Measurements from ENCODE around the gene TCEAL8. TPM values are rescaled to one million over a fixed set of nuclear protein-coding genes. Genes with fewer than 3 reads are reported as not detected.

The TCEAL8 gene
- total RNA-seq, 1 experiment from 2014 or later: 37.3 TPM

DNA sequence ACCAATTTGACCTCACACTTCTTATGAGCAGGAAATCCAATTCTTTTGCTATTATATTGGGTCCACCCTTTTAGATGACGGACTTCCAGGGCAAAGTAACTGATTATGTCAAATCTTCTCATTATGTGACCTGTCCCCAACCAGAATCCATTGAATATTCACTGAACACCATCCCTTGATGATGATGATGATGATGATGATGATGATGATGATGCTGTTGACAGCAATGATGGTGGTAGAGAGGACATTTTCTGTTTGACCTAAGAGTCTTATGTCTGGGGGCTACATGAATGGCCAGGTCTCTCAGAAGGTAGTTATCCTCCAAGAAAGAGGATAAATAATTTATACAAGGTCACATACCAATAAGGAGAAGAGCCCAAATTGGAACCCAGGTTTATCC, 5.2 kb downstream of the TCEAL8 start:
- intact Hi-C loops (cut with micrococcal nuclease): loop anchor here (5.0 kb wide), 2 partner anchors 38 to 298 kb away; no protein-coding TSS in a partner anchor
- DNase-seq (ENCODE audit: low read depth, low spot score): no peak

More for the DNA sequence above, 5.2 kb downstream of the TCEAL8 start:
- no peak overlapping the region for H2AFZ ChIP-seq (ENCODE audit: low read depth, low read length, poor library complexity, severe bottlenecking)
- no peaks in the 10 kb centered on the region for H3K36me3 ChIP-seq (ENCODE audit: control insufficient read depth in 1 of 2, insufficient read depth in 2 of 2, low read length in 2 of 2)
- no peak overlapping the region for H3K27ac ChIP-seq (ENCODE audit: low read depth, low read length)
- ChIA-PET CTCF (interaction anchor here (1.6 kb wide), 1 partner anchor 39 kb away, joined by 7 read pairs; no protein-coding TSS in a partner anchor), POLR2A (no interaction called here), RAD21 (ENCODE audit: low non-redundant PET in 1 of 2, low total read pairs in 2 of 2, uncharacterized antibody in 2 of 2, unreplicated experiment in 2 of 2) (no interaction called here)
- no peaks in the 10 kb centered on the region for H4K20me1 ChIP-seq (ENCODE audit: insufficient read depth)
- no peaks in the 10 kb centered on the region for H3K27me3 ChIP-seq (ENCODE audit: insufficient read depth, low read length)
- peaks cover 3 to 10% of the 10 kb centered on the region in 2 experiments; a peak in 1 of 4 replicates for H3K4me1 ChIP-seq (ENCODE audit: control insufficient read depth in 1 of 2, insufficient read depth in 2 of 2, low read length in 2 of 2)
- H3K4me2 ChIP-seq (ENCODE audit: low read length): no peak overlapping the region
- no peak overlapping the region for H3K9ac ChIP-seq (ENCODE audit: low read length)
- no peaks in the 10 kb centered on the region for H3K9me2 ChIP-seq (ENCODE audit: insufficient read depth)
- H3K4me3 ChIP-seq (replicated peaks in 1 of 2; ENCODE audit: low read depth in 1 of 2, low read length in 2 of 2): no peak overlapping the region
- no peak for ATAC-seq
- no TSS peak for BruUV-seq (replicated peaks)
- H3K79me2 ChIP-seq (ENCODE audit: insufficient read depth, low read length): peaks cover 18% of the 10 kb centered on the region
- no peaks in the 10 kb centered on the region for H3K9me3 ChIP-seq (ENCODE audit: control insufficient read depth in 1 of 2, insufficient read depth in 1 of 2, low read depth in 1 of 2, low read length in 2 of 2)
- TF ChIP-seq REST (IDR thresholded peaks at IDR 0.05; ENCODE audit: low read depth) (no peak), CEBPB (IDR thresholded peaks at IDR 0.05; ENCODE audit: low read depth) (no peak), EZH2phosphoT487 (IDR thresholded peaks at IDR 0.05; ENCODE audit: borderline replicate concordance) (no peak), ZFX (IDR thresholded peaks at IDR 0.05) (no peak), TCF7L2 (IDR thresholded peaks at IDR 0.05; ENCODE audit: borderline replicate concordance, extremely low read depth, insufficient read depth, insufficient read length) (no peak), EZH2 (IDR thresholded peaks at IDR 0.05) (no peak), ATF3 (IDR thresholded peaks at IDR 0.05) (no peak), SP1 (IDR thresholded peaks at IDR 0.05; ENCODE audit: low read depth) (no peak), YY1 (IDR thresholded peaks at IDR 0.05; ENCODE audit: extremely low read depth, insufficient replicate concordance, low read depth, low read length) (no peak), CBX3 (IDR thresholded peaks at IDR 0.05; ENCODE audit: low read depth) (no peak), SIN3A (IDR thresholded peaks at IDR 0.05; ENCODE audit: low read depth) (no peak), POLR2AphosphoS5 (IDR thresholded peaks at IDR 0.05; ENCODE audit: low read depth, low read length) (no peak), ELF1 (IDR thresholded peaks at IDR 0.05; ENCODE audit: borderline replicate concordance, low read depth) (no peak), SRF (IDR thresholded peaks at IDR 0.05; ENCODE audit: low read depth) (no peak)
- TF ChIP-seq, protein P1, sequence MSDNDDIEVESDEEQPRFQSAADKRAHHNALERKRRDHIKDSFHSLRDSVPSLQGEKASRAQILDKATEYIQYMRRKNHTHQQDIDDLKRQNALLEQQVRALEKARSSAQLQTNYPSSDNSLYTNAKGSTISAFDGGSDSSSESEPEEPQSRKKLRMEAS (IDR thresholded peaks at IDR 0.05): no peak

Measured in HCT116 (cell line).